CD4-positive, alpha-beta memory T cell (primary cell): ENCODE results near the gene CTNND2. TPM values are rescaled to one million over a fixed set of nuclear protein-coding genes. Genes with fewer than 3 reads are reported as not detected.

Experiments
- CTCF ChIA-PET: fragments of 350-600 bp; sonication (Branson Sonifier 250); formaldehyde crosslinking; loops from one replicate; lab custom pipeline; 2021; ENCODE audit warnings: inconsistent platforms; ENCODE audit not compliant: partially characterized antibody; lab: Charles Lee
- POLR2A ChIA-PET: fragments of 350-600 bp; sonication (Branson Sonifier 250); formaldehyde crosslinking; loops from one replicate; lab custom pipeline; 2021; ENCODE audit not compliant: partially characterized antibody; lab: Charles Lee
- DNase-seq, 5 donors: peaks; one replicate each; pipeline versions ENCODE4 v3.0.0 to v3.0.0-alpha.2; 2020 to 2022; ENCODE audit warnings: mixed read lengths in 1 of 5
- H3K27ac ChIP-seq: one replicate; pipeline ENCODE4 v1.7.0; 2013; ENCODE audit warnings: low read depth, low read length
- H3K27me3 ChIP-seq: 2 replicates; pipeline ENCODE4 v1.7.0; 2013; ENCODE audit warnings: mild to moderate bottlenecking, low read length, moderate library complexity; ENCODE audit not compliant: insufficient read depth
- H3K36me3 ChIP-seq: 2 replicates; pipeline ENCODE4 v1.7.0; 2013; ENCODE audit warnings: mild to moderate bottlenecking, low read length, moderate library complexity; ENCODE audit not compliant: insufficient read depth
- H3K4me1 ChIP-seq: 2 replicates; pipeline ENCODE4 v1.7.0; 2013; ENCODE audit warnings: mild to moderate bottlenecking, low read length, moderate library complexity; ENCODE audit not compliant: insufficient read depth
- H3K4me3 ChIP-seq, 2 donors: one replicate each; pipeline ENCODE4 v1.7.0; 2013; ENCODE audit warnings: low read length in 2 of 2, mild to moderate bottlenecking in 1 of 2
- H3K9me3 ChIP-seq, 2 donors: one replicate each; pipeline ENCODE4 v1.7.0; 2013; ENCODE audit warnings: low read length in 2 of 2, control low read depth in 1 of 2; ENCODE audit not compliant: control insufficient read depth in 1 of 2
- H3K27ac Mint-ChIP-seq, 7 donors: one replicate each; pipeline ENCODE4 v1.8.0; 2020 to 2021; ENCODE audit warnings: mixed read lengths in 7 of 7, mild to moderate bottlenecking in 6 of 7, inconsistent platforms in 3 of 7, moderate library complexity in 3 of 7
- H3K27me3 Mint-ChIP-seq, 2 donors: one replicate each; pipeline ENCODE4 v1.8.0; 2020 to 2021; ENCODE audit warnings: mixed read lengths in 2 of 2
- H3K36me3 Mint-ChIP-seq, 2 donors: one replicate each; pipeline ENCODE4 v1.8.0; 2020 to 2021; ENCODE audit warnings: mixed read lengths in 2 of 2, inconsistent platforms in 1 of 2, mild to moderate bottlenecking in 1 of 2
- H3K4me1 Mint-ChIP-seq, 4 donors: one replicate each; pipeline ENCODE4 v1.8.0; 2020 to 2021; ENCODE audit warnings: mixed read lengths in 4 of 4, mild to moderate bottlenecking in 1 of 4
- H3K4me3 Mint-ChIP-seq, 8 donors: one replicate each; pipeline ENCODE4 v1.8.0; 2020 to 2021; ENCODE audit warnings: mixed read lengths in 8 of 8, mild to moderate bottlenecking in 7 of 8, moderate library complexity in 6 of 8, inconsistent platforms in 3 of 8
- H3K9me3 Mint-ChIP-seq, 8 donors: one replicate each; pipeline ENCODE4 v1.8.0; 2020 to 2021; ENCODE audit warnings: mixed read lengths in 8 of 8, mild to moderate bottlenecking in 5 of 8, inconsistent platforms in 3 of 8, moderate library complexity in 1 of 8
- intact Hi-C: fragments of 100-400 bp; cut with micrococcal nuclease; formaldehyde crosslinking; loops from one replicate; pipeline ENCODE4 v1.15.1; 2023
- polyA plus RNA-seq, 2 donors: library from polyadenylated mRNA; unstranded; fragments of 300-500 nt; fragmentation: Illumina TruSeq; gene quantifications; one replicate each; pipeline ENCODE4 v1.2.3, GENCODE V29; 2021
- total RNA-seq, 2 experiments: library from RNA; stranded (reverse); gene quantifications; one replicate each; pipeline ENCODE4 v1.2.3, GENCODE V29; 2021

Gene CTNND2
- total and polyA plus RNA-seq, 4 experiments from 2014 or later: 0.65 TPM; not detected in 3

- no peak overlapping the region for H3K4me3 Mint-ChIP-seq
- POLR2A ChIA-PET: interaction anchor here (0.5 kb wide), 1 partner anchor 116 kb away, joined by 3 read pairs; no protein-coding TSS in a partner anchor
- H3K36me3 Mint-ChIP-seq: no peaks in the 10 kb centered on the region
- H3K4me3 ChIP-seq: no peak overlapping the region
- CTCF ChIA-PET: no interaction called here
- H3K4me1 Mint-ChIP-seq: no peaks in the 10 kb centered on the region
- H3K27me3 ChIP-seq: no peaks in the 10 kb centered on the region
- no peaks in the 10 kb centered on the region for H3K36me3 ChIP-seq
- intact Hi-C loops: loop anchor here (5.0 kb wide), 1 partner anchor 376 kb away; no protein-coding TSS in a partner anchor
- no peaks in the 10 kb centered on the region for H3K27me3 Mint-ChIP-seq
- H3K9me3 ChIP-seq: no peaks in the 10 kb centered on the region
- no peak overlapping the region for H3K27ac ChIP-seq
- no peaks in the 10 kb centered on the region for H3K4me1 ChIP-seq
- no peak for DNase-seq
- H3K27ac Mint-ChIP-seq: no peak overlapping the region
- H3K9me3 Mint-ChIP-seq: no peaks in the 10 kb centered on the region
Measured at GRCh38 chr5:11363631-11364178, 540.5 kb downstream of the CTNND2 start.

DNA sequence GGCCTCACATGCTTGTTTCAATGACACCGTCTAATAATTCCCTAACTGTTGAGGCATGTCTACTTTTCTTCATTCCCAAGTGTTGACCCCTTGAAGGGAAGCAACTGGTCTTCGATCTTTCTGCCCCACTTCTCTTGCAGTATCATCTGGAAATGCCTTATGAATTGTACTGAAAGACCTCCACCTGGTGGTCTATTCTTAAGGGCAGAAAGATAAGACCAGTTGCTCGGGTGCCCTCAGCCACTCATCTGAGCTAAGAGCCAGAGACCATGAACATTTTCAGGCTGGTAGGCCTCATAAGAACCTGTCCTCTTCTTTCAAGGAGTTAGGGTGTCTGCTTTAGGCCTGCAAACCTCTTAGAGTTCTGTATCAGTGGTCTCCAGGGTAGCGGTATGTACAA lies 542.5 kb downstream of the CTNND2 start:
- Histone ChIP-seq H3K36me3 (no peaks in the 10 kb centered on the region), H3K27ac (no peak overlapping the region), H3K27me3 (no peaks in the 10 kb centered on the region), H3K9me3 (no peaks in the 10 kb centered on the region), H3K4me1 (no peaks in the 10 kb centered on the region), H3K4me3 (no peak overlapping the region)
- CTCF ChIA-PET: no interaction called here
- POLR2A ChIA-PET: no interaction called here
- Mint-ChIP-seq H3K36me3 (no peaks in the 10 kb centered on the region), H3K9me3 (peaks cover 0 to 3% (median 0%) of the 10 kb centered on the region in 8 donors), H3K4me3 (no peak overlapping the region), H3K4me1 (no peaks in the 10 kb centered on the region), H3K27me3 (peaks cover 0 to 1% of the 10 kb centered on the region in 2 donors), H3K27ac (no peak overlapping the region)
- DNase-seq: no peak
- intact Hi-C loops: loop anchor here (5.0 kb wide), 1 partner anchor 374 kb away; no protein-coding TSS in a partner anchor

GRCh38 chr5:11357928-11358327 lies 546.3 kb downstream of the CTNND2 start:
- CTCF ChIA-PET: no interaction called here

DNA sequence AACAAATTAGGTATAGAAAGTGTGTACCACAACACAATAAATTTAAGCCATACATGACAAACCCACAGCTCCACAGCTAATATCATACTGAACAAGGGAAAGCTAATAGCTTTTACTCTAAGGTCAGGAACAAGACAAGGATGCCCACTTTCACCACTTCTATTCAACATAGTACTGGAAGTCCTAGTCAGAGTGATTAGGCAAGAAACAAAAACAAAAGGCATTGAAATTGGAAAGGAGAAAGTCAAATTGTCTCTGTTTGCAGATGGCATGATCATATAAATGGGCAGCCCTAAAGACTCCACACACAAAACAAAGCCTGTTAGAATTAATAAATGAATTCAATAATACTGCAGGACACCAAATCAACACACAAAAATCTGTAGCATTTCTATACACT lies 548.8 kb downstream of the CTNND2 start:
- Histone ChIP-seq H3K4me3 (no peak overlapping the region), H3K9me3 (no peaks in the 10 kb centered on the region), H3K27ac (no peak overlapping the region), H3K27me3 (no peaks in the 10 kb centered on the region), H3K36me3 (no peaks in the 10 kb centered on the region), H3K4me1 (no peaks in the 10 kb centered on the region)
- ChIA-PET POLR2A (no interaction called here), CTCF (no interaction called here)
- intact Hi-C loops: no loop called here
- H3K4me1 Mint-ChIP-seq: no peaks in the 10 kb centered on the region
- DNase-seq: no peak
- H3K36me3 Mint-ChIP-seq: no peaks in the 10 kb centered on the region
- H3K9me3 Mint-ChIP-seq: peaks cover 0 to 8% (median 3%) of the 10 kb centered on the region in 8 donors
- no peak overlapping the region for H3K4me3 Mint-ChIP-seq
- H3K27ac Mint-ChIP-seq: no peak overlapping the region
- H3K27me3 Mint-ChIP-seq: peaks cover 0 to 1% of the 10 kb centered on the region in 2 donors

More at GRCh38 chr5:11357928-11358327, 546.3 kb downstream of the CTNND2 start:
- H3K9me3 Mint-ChIP-seq: peaks cover 0 to 8% (median 3%) of the 10 kb centered on the region in 8 donors
- Histone ChIP-seq H3K9me3 (no peaks in the 10 kb centered on the region), H3K4me1 (no peaks in the 10 kb centered on the region), H3K36me3 (no peaks in the 10 kb centered on the region), H3K27me3 (no peaks in the 10 kb centered on the region), H3K4me3 (no peak overlapping the region), H3K27ac (no peak overlapping the region)
- intact Hi-C loops: no loop called here
- H3K4me3 Mint-ChIP-seq: no peak overlapping the region
- H3K27ac Mint-ChIP-seq: no peak overlapping the region
- H3K36me3 Mint-ChIP-seq: no peaks in the 10 kb centered on the region
- POLR2A ChIA-PET: no interaction called here
- peaks cover 0 to 1% of the 10 kb centered on the region in 2 donors for H3K27me3 Mint-ChIP-seq
- H3K4me1 Mint-ChIP-seq: no peaks in the 10 kb centered on the region
- DNase-seq: no peak

- no peak overlapping the region for H3K27ac ChIP-seq
- no peaks in the 10 kb centered on the region for H3K36me3 Mint-ChIP-seq
- DNase-seq: no peak
- H3K27me3 ChIP-seq: no peaks in the 10 kb centered on the region
- peaks cover 0 to 5% of the 10 kb centered on the region in 2 donors for H3K27me3 Mint-ChIP-seq
- H3K4me1 ChIP-seq: no peaks in the 10 kb centered on the region
- no peaks in the 10 kb centered on the region for H3K36me3 ChIP-seq
- peak overlapping the region in 1 of 7 donors; percentile 22 for H3K27ac Mint-ChIP-seq
- intact Hi-C loops: no loop called here
- CTCF ChIA-PET: no interaction called here
- POLR2A ChIA-PET: no interaction called here
- no peaks in the 10 kb centered on the region for H3K9me3 ChIP-seq
- H3K4me1 Mint-ChIP-seq: no peaks in the 10 kb centered on the region
- no peak overlapping the region for H3K4me3 Mint-ChIP-seq
- no peaks in the 10 kb centered on the region for H3K9me3 Mint-ChIP-seq
- H3K4me3 ChIP-seq: no peak overlapping the region
Measured at GRCh38 chr5:11346336-11346735, 557.9 kb downstream of the CTNND2 start.

- peaks cover 0 to 3% (median 0%) of the 10 kb centered on the region in 4 donors for H3K4me1 Mint-ChIP-seq
Measured at GRCh38 chr5:11335881-11336760, 568.1 kb downstream of the CTNND2 start.

GRCh38 chr5:11334404-11334803 lies 569.8 kb downstream of the CTNND2 start:
- H3K27ac Mint-ChIP-seq: no peak overlapping the region
- H3K4me1 Mint-ChIP-seq: peaks cover 0 to 3% (median 0%) of the 10 kb centered on the region in 4 donors
- Histone ChIP-seq H3K9me3 (no peaks in the 10 kb centered on the region), H3K36me3 (no peaks in the 10 kb centered on the region), H3K4me3 (no peak overlapping the region), H3K27ac (no peak overlapping the region), H3K4me1 (no peaks in the 10 kb centered on the region), H3K27me3 (no peaks in the 10 kb centered on the region)
- intact Hi-C loops: no loop called here
- CTCF ChIA-PET: no interaction called here
- POLR2A ChIA-PET: no interaction called here
- peaks cover 0 to 3% (median 0%) of the 10 kb centered on the region in 8 donors for H3K9me3 Mint-ChIP-seq
- H3K4me3 Mint-ChIP-seq: no peak overlapping the region
- no peaks in the 10 kb centered on the region for H3K36me3 Mint-ChIP-seq
- H3K27me3 Mint-ChIP-seq: peaks cover 0 to 2% of the 10 kb centered on the region in 2 donors
- DNase-seq: no peak

More at GRCh38 chr5:11335881-11336760, 568.1 kb downstream of the CTNND2 start:
- ChIA-PET POLR2A (no interaction called here), CTCF (no interaction called here)
- Histone ChIP-seq H3K4me1 (no peaks in the 10 kb centered on the region), H3K9me3 (no peaks in the 10 kb centered on the region), H3K36me3 (no peaks in the 10 kb centered on the region), H3K27me3 (no peaks in the 10 kb centered on the region), H3K27ac (no peak overlapping the region), H3K4me3 (no peak overlapping the region)
- H3K9me3 Mint-ChIP-seq: peaks cover 0 to 3% (median 0%) of the 10 kb centered on the region in 8 donors
- H3K27ac Mint-ChIP-seq: no peak overlapping the region
- H3K4me3 Mint-ChIP-seq: no peak overlapping the region
- no peak for DNase-seq
- peaks cover 0 to 2% of the 10 kb centered on the region in 2 donors for H3K27me3 Mint-ChIP-seq
- intact Hi-C loops: no loop called here
- H3K36me3 Mint-ChIP-seq: no peaks in the 10 kb centered on the region
